Fibroblast of peridontal ligament (primary cell): ENCODE data around the gene NGRN.

Experiments used
- DNase-seq: peaks from one replicate; pipeline ENCODE4 v3.0.0-alpha.2; 2010; ENCODE audit errors: extremely low read depth

NGRN gene, protein sequence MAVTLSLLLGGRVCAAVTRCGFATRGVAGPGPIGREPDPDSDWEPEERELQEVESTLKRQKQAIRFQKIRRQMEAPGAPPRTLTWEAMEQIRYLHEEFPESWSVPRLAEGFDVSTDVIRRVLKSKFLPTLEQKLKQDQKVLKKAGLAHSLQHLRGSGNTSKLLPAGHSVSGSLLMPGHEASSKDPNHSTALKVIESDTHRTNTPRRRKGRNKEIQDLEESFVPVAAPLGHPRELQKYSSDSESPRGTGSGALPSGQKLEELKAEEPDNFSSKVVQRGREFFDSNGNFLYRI

DNA sequence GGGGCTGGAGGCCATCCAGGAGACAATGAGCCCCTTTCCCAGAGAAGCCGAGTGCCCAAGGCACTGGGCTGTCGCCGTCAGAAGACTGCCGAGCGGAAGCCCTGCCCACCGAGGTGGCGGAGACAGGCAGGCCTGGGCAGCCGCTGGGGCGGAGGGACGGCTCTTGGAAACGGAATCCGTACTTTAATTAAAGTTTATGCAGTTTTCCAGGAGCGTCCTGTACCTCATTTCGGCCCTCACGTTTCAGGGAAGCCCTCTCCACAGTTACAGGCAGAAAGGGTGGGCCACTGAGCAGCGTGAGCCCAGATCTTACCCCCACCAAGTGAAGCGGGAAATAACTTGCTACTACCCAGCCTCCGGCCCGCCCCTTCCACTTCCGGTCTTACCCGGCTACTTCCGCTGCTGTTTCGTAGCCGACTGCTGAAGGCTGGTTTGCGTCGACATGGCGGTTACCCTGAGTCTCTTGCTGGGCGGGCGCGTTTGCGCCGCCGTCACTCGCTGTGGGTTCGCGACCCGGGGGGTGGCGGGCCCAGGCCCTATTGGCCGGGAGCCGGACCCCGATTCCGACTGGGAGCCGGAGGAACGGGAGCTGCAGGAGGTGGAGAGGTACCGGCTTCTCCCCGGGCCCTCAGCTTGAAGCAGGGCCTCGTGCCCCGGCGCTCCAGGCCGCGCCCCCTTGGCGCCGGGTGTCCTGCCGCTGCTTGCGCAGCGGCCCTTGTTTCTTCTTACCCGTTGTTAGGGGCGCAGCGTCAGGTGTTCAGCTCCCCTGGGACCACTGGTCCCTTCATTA, at the start of gene NGRN:
TSS of gene NGRN (plus strand) at position 402 of the 790 bp plus-strand sequence. CDS start at position 443, 41 bp downstream.
- DNase-seq, result peak; percentile 85

DNA sequence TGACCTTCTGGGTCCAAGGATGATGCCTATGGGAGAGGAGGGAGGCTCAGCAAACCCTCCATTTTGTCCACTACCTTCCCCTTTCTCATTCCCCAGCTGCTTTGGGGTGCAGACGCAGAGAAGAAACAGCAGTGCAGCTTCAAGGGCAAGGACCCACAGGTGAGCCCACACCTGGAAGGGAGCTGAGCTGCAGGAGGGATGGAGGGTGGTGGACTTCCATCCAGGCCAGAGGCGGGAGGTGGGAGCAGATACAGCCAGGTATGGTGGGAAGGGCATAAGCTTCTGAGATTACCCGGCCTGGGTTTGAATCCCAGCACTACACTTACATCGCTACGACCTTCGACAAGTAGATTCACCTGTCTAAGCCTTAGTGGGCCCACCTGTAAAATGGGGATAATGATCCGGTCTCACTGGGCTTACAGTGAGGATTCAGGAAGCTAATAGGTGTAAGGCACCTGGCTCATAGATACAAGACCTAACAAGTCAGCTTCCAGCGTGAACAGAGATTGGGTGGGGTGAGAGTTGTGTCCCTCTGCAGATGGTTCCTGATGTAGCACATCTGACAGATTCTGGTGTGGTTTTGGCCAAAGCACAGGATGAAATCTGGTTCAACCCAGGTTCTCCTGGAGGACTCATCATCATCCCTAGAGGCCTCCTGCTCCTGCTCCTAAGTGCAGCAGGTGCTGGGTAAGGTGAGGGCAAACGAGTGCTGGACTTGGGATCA, 47.6 kb upstream of the NGRN start:
- DNase-seq, result no peak

DNA sequence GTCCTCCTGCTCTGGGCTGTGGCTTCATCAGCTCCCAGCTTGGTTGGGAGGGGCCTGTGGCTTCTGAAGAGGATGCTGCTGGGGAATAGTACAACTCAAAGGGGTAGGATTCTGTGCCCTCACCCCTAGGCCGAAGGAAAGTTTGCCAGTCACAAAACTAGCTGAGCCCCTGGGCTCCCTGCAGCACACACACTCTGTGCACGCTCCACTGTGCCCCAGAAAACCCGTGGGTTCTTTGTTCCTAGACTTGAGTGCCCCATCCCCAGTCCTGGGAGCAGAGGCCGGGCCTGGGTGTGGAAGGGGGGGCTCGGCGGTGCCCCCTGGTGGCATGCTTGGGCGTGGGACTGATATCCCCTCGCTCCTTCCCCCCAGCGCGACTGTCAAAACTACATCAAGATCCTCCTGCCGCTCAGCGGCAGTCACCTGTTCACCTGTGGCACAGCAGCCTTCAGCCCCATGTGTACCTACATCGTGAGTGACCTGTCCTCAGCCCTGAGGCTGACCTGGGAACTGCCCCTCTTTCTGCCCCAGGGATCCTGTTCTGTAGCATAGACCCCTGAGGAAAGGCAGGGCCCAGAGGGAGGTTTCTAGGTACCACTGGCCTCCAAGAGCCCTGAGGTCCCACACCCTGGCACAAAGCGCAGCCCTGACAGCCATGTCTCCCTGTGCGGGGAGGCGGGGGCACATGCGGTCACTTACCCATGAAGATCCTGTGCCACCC, 45.9 kb upstream of the NGRN start:
- no peak for DNase-seq

DNA sequence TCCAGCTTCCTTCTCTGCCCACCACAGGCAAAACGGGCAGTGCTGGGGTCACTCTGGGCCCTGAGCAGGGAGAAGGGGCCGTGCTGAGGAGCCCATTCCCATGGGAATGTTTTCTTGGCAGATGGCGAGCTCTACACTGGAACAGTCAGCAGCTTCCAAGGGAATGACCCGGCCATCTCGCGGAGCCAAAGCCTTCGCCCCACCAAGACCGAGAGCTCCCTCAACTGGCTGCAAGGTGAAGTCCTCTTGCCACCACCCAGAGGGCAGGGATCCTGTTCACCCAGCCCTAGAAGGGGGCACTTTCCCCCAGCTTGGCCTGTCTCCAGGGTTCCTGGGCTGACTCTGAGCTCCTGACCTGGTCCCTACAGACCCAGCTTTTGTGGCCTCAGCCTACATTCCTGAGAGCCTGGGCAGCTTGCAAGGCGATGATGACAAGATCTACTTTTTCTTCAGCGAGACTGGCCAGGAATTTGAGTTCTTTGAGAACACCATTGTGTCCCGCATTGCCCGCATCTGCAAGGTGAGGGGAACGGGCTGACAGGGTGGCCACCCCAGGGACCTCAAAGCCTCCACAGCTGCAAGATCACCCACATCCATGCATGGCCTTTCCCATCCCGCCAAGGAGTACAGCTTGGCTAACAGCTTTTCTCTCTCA, 44.1 kb upstream of the NGRN start:
- peak; percentile 91 for DNase-seq

DNA sequence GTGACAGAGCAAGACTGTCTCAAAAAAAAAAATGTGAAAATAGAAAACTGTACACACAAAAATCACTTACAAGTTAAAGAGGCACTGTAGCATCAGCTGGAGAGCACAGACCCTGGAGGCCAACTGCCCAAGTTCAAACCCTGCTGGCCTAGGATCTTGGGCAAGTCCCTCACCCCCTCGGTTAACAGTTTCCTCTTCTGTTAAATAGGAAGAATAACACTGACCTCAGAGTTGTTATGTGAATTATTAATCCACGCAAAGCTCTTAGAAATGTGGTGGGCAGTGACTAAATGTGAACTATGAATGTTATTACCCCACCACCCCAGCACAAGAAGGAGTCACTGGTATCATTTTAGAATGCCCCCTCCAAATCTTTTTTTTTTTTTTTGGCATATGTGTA, 42.9 kb upstream of the NGRN start:
- DNase-seq, result no peak

DNA sequence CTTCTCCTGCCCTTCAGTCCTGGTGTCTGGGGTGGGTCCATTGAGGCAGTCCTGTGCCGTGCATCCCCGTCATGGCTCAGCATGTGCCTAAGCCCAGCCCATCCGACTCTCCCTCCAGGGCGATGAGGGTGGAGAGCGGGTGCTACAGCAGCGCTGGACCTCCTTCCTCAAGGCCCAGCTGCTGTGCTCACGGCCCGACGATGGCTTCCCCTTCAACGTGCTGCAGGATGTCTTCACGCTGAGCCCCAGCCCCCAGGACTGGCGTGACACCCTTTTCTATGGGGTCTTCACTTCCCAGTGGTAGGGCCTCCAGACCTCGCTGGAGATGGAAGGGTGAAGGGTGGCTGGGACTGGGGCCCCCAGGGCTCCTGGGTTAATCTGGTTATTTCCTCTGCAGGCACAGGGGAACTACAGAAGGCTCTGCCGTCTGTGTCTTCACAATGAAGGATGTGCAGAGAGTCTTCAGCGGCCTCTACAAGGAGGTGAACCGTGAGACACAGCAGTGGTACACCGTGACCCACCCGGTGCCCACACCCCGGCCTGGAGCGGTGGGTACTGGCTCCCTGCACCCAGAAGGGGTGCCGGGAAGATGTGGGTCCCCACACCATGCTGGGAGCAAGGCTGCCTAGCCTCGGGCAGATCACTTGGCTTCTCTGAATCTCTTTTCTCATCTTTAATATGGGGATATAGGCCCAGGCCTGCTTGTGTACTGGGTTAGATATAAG, 41.9 kb upstream of the NGRN start:
- DNase-seq, result no peak

DNA sequence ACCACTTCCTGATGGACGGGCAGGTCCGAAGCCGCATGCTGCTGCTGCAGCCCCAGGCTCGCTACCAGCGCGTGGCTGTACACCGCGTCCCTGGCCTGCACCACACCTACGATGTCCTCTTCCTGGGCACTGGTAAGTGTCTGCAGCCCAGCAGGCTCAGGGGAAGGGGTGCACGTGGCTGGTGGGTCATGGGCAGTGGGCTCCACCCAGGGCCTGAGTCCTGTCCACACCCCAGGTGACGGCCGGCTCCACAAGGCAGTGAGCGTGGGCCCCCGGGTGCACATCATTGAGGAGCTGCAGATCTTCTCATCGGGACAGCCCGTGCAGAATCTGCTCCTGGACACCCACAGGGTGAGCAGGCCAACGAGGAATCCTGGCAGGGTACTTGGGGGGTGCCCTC, 40.4 kb upstream of the NGRN start:
- no peak for DNase-seq

DNA sequence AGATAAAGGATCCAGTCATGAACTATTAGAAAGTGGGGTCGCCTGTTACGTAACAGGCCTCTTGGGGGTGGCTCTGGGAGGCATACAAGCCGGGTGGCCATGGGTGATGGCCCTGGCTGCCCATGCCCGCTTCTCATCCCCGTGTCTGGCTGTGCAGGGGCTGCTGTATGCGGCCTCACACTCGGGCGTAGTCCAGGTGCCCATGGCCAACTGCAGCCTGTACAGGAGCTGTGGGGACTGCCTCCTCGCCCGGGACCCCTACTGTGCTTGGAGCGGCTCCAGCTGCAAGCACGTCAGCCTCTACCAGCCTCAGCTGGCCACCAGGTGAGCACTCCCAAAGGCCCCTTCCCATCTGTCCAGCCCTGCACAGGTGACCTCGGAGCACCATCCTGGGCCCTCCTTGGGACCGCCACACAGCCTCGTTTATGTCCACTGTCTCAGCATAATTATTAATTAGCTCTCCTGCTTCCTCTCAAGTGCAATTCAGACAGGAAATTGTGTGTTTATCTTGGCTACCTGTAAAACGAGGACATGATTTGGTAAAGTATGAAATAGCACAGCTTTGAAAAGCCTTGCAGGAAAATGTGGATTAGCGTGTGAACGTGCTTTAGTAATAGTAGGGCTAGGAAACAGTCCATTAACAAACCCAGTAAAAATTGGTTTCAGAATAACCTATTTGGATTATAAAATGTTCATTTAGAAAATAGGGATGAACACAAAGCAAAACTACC, 39.8 kb upstream of the NGRN start:
- no peak for DNase-seq

DNA sequence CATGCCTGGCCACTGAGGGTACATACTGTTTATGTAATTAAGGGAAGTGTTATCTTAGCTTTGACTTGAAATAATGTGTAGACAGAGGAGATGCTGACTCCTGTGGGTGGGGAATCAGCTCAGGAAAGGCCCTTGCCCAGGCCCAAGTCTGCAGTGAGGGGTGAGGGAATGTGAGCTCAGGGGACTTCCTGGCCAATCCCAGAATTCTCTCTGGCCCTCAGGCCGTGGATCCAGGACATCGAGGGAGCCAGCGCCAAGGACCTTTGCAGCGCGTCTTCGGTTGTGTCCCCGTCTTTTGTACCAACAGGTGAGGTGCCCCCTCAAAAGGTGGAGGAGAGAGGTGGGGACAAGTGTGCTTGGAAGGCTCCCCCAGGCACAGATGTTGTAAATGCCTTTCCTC, 38.1 kb upstream of the NGRN start:
- no peak for DNase-seq

DNA sequence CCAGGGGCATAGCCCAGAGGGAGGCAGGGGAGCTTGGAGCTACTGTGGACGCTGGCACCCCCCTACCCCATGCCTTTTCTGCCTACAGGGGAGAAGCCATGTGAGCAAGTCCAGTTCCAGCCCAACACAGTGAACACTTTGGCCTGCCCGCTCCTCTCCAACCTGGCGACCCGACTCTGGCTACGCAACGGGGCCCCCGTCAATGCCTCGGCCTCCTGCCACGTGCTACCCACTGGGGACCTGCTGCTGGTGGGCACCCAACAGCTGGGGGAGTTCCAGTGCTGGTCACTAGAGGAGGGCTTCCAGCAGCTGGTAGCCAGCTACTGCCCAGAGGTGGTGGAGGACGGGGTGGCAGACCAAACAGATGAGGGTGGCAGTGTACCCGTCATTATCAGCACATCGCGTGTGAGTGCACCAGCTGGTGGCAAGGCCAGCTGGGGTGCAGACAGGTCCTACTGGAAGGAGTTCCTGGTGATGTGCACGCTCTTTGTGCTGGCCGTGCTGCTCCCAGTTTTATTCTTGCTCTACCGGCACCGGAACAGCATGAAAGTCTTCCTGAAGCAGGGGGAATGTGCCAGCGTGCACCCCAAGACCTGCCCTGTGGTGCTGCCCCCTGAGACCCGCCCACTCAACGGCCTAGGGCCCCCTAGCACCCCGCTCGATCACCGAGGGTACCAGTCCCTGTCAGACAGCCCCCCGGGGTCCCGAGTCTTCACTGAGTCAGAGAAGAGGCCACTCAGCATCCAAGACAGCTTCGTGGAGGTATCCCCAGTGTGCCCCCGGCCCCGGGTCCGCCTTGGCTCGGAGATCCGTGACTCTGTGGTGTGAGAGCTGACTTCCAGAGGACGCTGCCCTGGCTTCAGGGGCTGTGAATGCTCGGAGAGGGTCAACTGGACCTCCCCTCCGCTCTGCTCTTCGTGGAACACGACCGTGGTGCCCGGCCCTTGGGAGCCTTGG, 37.4 kb upstream of the NGRN start:
- no peak for DNase-seq

DNA sequence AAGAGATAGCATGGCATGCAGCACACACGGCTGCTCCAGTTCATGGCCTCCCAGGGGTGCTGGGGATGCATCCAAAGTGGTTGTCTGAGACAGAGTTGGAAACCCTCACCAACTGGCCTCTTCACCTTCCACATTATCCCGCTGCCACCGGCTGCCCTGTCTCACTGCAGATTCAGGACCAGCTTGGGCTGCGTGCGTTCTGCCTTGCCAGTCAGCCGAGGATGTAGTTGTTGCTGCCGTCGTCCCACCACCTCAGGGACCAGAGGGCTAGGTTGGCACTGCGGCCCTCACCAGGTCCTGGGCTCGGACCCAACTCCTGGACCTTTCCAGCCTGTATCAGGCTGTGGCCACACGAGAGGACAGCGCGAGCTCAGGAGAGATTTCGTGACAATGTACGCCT, 36.5 kb upstream of the NGRN start:
- DNase-seq, result no peak

DNA sequence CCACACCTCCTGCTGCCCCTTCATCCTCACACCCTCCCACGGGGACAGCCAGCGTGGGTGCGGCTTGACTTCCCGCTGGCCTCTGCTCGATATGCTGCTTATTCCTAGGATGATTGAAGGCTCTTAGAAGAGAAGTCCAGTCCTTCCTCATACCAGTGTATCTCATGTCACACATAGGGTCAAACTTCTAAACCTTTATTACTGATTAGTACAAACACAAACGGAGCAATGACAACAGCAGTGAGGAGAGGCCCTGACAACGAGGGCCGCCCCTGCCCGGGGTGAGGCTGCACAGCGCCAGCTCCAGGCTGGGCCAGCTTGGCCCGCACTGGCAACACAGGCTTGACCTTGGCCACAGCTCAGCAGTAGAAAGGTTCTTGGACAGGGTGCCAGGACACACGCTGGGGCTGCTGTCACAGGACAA, 35.4 kb upstream of the NGRN start:
- no peak for DNase-seq

DNA sequence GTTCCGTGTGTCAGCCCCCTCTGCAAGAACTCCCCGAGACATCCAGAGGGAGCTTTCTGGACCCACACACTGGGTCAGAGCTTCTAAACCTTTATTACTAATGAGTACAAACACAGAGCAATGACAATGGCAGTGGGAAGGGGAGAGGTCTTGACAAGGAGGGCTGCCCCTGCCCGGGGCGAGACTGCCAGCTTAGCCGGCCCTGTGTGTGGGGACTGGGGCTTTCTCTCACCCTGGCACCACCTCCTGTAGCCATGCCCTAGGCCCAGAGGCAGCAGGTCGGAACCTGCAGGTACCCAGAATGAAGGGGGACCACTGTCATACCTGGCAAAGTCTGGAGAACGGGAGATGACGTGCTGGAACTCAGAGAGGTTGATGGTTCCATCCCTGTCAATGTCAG, 34.9 kb upstream of the NGRN start:
- DNase-seq, result no peak

DNA sequence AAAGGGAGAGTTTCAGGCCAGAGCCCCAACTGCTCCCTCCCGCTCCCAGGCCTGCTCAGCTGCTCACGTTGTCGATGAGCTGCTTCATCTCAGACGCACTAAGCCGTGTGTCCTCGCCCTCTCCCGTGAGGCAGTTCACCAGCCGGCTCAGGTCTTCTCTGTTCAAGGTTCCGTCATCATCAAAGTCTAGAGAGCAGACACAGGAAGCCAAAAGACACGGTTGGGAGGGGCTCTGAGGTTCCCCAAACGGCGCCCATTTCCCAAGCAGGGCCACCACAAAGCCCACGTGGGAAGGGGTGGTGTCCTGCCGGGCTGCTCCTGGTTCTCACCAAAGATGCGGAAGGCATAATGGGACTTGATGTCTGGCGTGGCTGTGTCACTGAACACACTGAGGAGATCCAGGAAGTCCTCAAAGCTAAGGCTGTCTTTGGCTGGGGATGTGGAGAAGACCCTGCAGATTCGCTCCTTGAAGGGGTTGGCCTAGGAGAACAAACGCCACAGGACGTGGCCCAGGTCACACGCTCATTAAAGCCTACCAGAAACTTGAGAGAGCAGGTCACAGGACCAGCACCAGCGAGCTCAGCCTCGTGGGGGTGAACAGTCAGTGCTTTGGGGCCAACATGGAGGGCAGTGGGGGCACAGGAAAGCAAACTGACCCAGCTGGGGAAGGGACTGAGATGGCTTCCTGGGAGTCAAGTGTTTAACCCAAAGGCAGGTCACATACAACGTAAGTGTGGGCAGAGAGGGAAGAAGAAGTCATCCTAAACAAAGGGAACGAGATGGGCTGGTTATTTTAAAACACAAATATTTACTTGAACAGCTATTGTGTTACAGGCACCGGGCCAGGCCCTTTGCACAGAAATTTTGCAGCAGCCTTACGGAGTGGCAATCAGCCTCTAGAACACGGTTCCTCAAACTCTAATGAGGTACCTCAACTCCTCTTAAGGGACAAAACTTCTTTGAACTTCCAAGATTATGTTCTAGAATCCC, 34.1 kb upstream of the NGRN start:
- no peak for DNase-seq

DNA sequence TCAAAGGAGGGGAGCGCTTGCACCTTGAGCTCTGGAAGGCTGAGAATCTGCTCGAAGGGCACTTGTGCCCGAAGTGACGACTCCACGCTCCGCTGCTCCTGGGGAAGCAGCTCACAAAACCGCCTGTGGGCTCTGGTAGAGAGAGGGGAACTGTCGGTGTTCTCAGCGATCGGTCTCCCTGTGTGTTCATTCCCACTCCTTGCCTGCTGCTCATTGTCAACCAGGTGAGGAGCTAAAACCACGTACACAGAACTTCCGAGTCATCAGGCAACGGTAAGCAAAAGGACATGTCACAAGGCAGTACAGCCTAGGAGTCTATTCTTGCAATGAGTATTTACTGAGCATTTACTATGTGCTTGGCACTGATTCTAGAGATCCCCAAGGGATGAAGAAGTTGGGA, 33.3 kb upstream of the NGRN start:
- DNase-seq, result no peak

DNA sequence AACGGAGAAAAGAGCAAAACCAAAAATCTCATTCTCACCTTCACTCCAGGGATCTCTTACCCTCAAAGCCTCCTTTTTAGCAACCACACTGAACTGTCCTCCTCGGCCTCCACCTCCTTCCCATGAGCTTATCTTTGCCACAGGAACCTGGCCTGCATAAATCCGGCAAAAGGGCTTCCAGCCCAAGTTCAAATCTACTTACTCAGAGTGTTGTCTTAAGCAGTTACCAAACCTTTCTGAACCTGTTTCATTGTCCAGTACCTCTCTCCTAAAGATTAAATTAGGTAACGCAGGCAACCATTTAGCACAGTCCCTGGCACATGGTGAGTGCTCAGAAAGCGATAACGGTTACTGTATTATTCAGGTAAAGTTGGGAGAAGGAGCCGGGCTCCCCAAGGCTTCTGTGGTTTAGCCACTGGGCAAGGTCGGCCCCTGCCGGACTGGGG, 32.5 kb upstream of the NGRN start:
- peak; percentile 41 for DNase-seq

DNA sequence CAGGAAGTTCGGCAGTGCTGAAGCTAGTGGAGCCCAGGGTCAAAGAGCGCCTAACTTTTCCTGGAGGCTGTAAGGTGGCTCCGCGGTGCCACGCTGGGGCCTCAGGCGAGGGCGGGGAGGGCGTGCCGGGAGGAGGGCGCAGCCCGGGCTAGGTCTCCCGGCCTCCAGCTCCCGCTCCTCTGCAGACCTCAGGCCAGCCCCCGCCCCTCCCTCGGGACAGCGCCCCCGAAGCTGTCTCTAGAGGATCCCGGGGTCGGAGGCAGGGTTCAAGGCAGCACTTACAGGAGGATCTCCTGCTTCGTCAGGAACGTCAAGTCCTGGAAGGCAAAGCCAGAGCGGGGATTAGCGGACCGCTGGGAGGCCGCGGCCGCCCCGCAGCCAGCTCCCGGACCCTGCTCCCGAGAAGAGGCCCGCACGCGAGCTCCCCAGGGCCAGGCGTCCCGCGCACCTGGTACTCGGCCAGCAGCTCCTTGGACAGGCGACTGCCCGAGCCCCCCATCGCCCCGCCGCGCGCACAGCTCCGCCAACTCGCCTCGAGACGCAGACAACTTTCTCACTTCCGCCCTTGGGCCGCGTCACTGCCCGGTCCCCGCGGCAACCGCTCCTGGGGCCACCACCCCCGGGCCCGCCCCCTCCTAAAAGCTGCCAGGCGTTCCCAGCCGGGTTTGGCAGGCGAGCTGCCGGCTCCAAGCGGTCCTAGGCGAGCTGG, 31.9 kb upstream of the NGRN start, which contains the start of gene CIB1:
TSS of gene CIB1 (minus strand) at position 555 of the 709 bp plus-strand sequence. CDS start at position 499, 56 bp downstream.
- DNase-seq, result peak; percentile 95
